Right renal cortex interstitium (tissue), 3 donors: Measurements from ENCODE around the gene TUBGCP6. TPM values are rescaled to one million over a fixed set of nuclear protein-coding genes. Genes with fewer than 3 reads are reported as not detected.

Experiments used
- DNase-seq, 3 donors: peaks; one replicate each; pipeline ENCODE4 v3.0.0-alpha.2; 2013; ENCODE audit warnings: low read depth in 3 of 3, low spot score in 2 of 3
- polyA plus RNA-seq, 3 donors: library from polyadenylated mRNA; unstranded; fragments of 120-200 nt; gene quantifications; one replicate each; pipeline ENCODE4 v1.2.1, GENCODE V29; 2013; ENCODE audit not compliant: insufficient read length in 3 of 3

Gene TUBGCP6
- polyA plus RNA-seq, 3 donors = 26.4 to 28.3 (median 28.1) TPM

DNA sequence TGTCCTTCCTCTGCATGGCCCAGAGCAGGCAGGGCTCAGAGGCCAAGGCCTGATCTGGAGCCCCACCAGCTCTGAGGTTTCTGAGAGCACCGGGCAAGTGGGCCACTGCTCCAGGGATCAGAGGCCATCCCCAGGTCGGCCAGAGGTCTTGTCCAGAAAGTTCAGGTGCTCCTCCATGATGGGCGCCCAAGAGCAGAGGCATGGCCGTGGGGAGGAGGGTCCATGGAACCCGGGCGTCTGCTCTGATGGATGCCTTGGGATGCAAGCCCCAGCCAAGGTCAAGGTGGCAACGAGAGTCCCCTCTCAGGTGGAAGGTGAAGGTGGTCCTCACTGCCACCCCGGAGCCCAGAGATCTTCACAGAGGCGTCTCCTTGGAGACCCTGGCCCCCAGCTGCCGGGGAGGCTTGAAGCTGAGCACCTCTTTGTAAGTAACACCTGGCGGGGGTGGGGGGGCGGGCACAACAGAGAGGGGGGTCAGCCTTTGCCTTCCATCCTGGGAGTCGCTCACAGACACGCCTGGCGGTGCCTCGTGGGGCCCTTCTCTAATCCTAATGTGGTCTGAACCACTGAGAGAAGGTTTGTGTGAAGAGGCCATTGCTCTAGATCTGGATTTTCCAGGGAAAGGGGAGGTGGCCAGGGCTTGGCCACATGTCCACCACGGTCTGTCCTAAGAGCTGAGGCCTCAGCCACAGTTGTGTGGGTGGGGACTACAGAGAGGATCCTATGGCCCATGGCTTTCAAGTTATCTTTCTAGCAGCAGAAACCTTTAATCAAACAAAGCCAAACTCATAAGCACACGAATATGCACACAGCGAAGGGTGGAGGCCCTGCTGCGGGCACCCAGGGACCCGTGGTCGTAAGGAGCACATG is 8.5 kb upstream of the TUBGCP6 start:
- DNase-seq = no peak

- DNase-seq = no peak
These were observed 7.5 kb upstream of the TUBGCP6 start for GRCh38 chr22:50252082-50253045.

DNA sequence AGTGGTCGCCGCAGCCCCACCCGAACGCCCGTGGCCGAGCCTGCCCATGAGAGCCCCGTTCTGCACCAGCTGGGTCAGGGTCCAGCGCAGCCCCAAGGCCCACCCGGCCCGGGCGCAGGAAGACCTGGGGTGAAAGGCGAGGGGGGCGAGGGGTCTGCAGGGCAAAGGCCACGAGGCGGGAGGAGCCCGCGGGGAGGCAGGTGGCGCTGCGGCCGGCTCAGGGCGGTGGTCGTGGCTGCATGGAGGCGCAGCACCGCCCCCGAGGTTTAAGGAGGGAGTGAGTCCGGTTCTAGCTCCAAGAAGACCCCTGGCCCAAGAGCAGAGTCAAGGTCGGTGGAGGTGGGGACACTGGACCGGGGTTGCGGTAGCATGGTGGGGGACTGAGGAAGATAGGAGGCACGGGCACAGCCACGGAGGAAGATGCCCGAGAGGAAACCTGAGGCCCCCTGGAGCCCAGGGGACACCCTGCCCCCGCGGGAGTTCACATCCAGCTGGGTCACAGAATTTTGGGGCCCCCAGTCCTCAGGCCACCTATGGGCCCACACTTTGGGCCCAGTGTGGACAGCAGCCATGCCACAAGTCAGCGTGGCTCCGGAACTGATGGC is 6.8 kb upstream of the TUBGCP6 start:
- no peak for DNase-seq

- DNase-seq = no peak
These were observed 6.0 kb upstream of the TUBGCP6 start, which contains the start of gene HDAC10 for GRCh38 chr22:50250555-50251476. HDAC10 (minus strand) TSS chr22:50251265; CDS start chr22:50251032, 233 bp downstream.

GRCh38 chr22:50250249-50250554 is 5.4 kb upstream of the TUBGCP6 start:
- no peak for DNase-seq

- DNase-seq = no peak
These were observed 4.8 kb upstream of the TUBGCP6 start for GRCh38 chr22:50249341-50250248.

DNA sequence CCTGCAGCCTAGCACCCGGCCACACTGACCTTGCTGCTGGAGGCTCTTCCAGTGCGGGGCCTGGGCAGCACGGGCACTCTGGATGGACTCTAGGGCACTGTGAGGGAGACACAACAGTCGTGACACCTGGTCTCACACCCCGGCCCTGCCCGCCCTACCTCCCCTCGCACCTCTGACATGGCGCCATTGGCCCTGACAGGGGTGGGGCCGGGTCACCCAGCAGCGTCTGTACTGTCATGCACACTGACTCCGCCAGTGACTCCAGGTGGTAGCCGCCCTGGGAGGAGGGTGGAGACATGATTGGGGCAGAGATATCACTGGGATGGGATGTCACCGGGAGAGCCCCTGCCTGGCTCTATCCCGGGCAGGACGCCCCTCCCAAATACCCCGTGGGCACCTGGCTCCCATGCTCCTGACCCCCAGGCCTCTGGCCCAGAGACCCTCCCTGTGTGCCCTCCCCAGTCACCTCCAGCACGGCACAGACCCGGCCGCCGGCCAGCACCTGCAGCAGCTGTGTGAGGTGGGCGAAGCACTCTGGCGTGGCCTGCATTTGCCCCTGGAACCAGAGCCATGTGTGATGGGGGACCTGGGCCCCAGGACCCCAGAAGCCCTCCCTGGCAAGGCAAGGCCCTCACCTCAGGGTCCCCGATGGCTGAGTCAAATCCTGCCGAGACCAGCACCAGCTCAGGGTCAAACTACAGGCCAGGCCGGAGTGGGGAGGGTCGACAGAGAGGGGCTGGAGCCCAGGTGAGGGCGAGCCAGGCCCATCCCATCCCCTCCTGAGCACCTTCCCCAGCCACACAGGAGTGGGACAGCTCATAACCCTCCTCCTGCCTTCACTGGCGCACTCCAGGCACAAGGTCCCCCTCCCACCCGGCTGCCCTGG is 3.6 kb upstream of the TUBGCP6 start:
- DNase-seq = no peak

GRCh38 chr22:50247748-50248147 is 2.9 kb upstream of the TUBGCP6 start:
- no peak for DNase-seq

GRCh38 chr22:50246242-50247175 is 1.7 kb upstream of the TUBGCP6 start:
- no peak for DNase-seq

- DNase-seq = no peak
These were observed 620 bp upstream of the TUBGCP6 start for GRCh38 chr22:50245214-50246072.

- DNase-seq = no peak
These were observed 971 bp downstream of the TUBGCP6 start for GRCh38 chr22:50243685-50244419.

DNA sequence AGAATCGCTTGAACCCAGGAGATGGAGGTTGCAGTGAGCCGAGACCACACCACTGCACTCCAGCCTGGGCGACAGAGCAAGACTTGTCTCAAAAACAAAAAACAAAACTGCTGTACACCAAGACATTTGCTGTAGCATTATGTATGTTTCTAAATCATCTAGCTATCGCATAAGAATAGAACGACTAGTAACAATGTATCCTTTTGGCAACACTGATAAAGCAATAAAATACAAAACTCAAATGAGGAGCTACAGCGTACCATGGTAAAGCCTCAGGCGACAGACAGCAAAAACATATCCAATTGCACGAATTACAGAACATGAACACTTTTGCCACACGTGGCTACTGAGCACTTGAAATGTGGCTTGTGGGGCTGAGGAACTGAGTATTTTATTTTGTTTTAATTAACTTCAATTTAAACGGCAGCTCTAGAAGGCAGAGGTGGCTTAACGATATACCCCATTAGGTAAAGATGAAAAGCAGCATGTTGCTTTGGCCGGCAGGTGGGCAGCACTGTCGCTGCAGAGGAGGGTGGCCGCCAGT is 2.3 kb downstream of the TUBGCP6 start:
- no peak for DNase-seq

DNA sequence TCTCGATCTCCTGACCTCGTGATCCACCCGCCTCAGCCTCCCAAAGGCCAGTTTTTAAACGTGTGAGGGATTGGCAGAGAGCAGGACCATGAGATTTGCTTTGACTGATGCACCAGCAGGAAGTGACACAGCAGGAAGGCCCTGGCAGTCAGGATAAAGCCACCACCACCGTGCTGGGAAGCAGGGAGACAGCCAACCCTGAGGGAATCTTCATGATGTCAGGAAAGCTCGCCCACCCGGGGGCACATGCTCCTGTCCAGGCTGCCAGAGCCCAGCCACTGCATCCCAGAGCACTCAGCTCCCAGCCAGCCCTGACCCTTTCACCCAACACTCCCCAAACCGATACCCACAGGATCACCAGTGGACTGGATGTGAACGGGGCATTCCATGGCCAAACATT is 6.1 kb downstream of the TUBGCP6 start:
- DNase-seq = no peak

DNA sequence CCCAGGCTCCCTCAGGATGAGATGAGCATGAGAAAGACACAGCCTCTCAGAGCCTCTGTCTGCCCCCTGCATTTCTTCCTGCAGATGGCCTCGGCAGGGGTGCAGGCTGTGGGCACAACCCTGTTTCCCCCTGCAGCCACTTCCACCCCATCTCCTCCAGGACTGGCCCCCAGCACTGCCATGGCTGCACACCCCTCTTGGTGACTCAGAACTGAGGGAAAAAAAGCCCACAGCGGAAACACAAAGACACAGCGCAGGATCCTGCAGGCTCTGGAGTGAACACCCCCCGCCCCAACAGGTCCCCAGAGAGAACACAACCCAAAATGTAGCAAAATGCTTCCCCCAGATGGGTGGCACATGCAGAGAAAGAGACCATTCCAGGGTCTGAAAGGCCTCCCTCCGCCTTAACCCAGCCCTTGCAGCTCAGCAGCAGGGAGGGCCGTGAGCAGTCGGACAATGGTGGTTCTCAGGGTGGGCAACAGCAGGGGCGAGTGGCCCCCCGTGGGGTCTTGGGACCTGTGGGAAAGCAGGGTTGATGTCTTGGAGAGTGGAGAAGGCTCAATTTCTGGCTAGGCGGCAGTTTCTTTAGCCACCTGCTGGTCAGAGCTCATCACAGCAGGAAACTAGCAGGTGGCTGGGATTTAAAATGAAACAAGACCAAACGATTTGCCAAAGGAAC is 8.0 kb downstream of the TUBGCP6 start:
- no peak for DNase-seq
